Left ventricle myocardium inferior (tissue), 1 donor: ENCODE data around the gene TRERF1. TPM values are rescaled to one million over a fixed set of nuclear protein-coding genes. Genes with fewer than 3 reads are reported as not detected.

Source experiments
- DNase-seq: peaks from one replicate; pipeline ENCODE4 v3.0.0-alpha.2; 2020
- H3K27ac ChIP-seq: fragments of 200-600 bp; replicated peaks from 2 replicates; pipeline ENCODE4 v1.8.0; 2021
- H3K27me3 ChIP-seq: fragments of 200-600 bp; 2 replicates; pipeline ENCODE4 v1.8.0; 2021; ENCODE audit warnings: low read depth
- H3K36me3 ChIP-seq: fragments of 200-600 bp; 2 replicates; pipeline ENCODE4 v1.8.0; 2021
- H3K4me1 ChIP-seq: fragments of 200-600 bp; 2 replicates; pipeline ENCODE4 v1.8.0; 2021
- H3K4me3 ChIP-seq: fragments of 200-600 bp; 2 replicates; pipeline ENCODE4 v1.8.0; 2021; ENCODE audit warnings: mild to moderate bottlenecking, moderate library complexity
- H3K9me3 ChIP-seq: fragments of 200-600 bp; replicated peaks from 2 replicates; pipeline ENCODE4 v1.8.0; 2021
- intact Hi-C: fragments of 100-400 bp; cut with micrococcal nuclease; formaldehyde crosslinking; loops from one replicate; pipeline ENCODE4 v1.11.0; 2022
- total RNA-seq: library from RNA; stranded (reverse); fragmentation: NEBNext Ultra II Directional; extraction: Animal tissue kit (Norgen Biotek cat#: 25700); gene quantifications from one replicate; pipeline ENCODE4 v1.2.1, GENCODE V29; 2021
- TF ChIP-seq, protein P1 (sequence below): fragments of 200-600 bp; IDR thresholded peaks from 2 replicates; pipeline ENCODE4 v1.8.0; 2021; ENCODE audit warnings: antibody characterized with exemption, mild to moderate bottlenecking, borderline replicate concordance
- donor health status: DM: no; HTN: yes; CAD: no; lungs with severe emphysema.

The TRERF1 gene
- total RNA-seq, 1 donor from 2014 or later: 1.4 TPM

DNA sequence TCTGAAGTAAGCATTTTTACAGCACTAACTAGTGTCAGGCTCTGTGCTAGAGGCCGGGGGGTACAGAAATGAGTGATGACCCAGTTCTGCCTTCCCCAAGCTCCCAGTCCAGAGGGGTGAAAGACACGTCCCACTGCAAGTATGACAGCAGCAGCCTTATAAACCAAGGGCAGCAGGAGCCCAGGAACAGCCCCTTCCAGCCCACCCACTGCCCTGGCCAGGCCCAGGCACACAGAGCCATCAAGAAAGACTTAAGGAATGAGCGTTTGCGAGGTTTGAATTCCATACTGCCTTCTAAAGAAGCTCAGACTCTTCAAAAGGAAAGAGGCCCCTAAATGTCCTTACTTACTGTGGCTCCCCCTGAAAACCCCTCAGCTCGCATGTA lies 10.0 kb downstream of the TRERF1 start:
- no peak overlapping the region for H3K4me3 ChIP-seq
- intact Hi-C loops: no loop called here
- no peaks in the 10 kb centered on the region for H3K9me3 ChIP-seq
- no peak for DNase-seq
- H3K4me1 ChIP-seq: peaks cover 34% of the 10 kb centered on the region
- no peaks in the 10 kb centered on the region for H3K36me3 ChIP-seq
- TF ChIP-seq, protein P1, sequence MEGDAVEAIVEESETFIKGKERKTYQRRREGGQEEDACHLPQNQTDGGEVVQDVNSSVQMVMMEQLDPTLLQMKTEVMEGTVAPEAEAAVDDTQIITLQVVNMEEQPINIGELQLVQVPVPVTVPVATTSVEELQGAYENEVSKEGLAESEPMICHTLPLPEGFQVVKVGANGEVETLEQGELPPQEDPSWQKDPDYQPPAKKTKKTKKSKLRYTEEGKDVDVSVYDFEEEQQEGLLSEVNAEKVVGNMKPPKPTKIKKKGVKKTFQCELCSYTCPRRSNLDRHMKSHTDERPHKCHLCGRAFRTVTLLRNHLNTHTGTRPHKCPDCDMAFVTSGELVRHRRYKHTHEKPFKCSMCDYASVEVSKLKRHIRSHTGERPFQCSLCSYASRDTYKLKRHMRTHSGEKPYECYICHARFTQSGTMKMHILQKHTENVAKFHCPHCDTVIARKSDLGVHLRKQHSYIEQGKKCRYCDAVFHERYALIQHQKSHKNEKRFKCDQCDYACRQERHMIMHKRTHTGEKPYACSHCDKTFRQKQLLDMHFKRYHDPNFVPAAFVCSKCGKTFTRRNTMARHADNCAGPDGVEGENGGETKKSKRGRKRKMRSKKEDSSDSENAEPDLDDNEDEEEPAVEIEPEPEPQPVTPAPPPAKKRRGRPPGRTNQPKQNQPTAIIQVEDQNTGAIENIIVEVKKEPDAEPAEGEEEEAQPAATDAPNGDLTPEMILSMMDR: no peak
- no peaks in the 10 kb centered on the region for H3K27me3 ChIP-seq
- H3K27ac ChIP-seq: peak overlapping the region; percentile 72

DNA sequence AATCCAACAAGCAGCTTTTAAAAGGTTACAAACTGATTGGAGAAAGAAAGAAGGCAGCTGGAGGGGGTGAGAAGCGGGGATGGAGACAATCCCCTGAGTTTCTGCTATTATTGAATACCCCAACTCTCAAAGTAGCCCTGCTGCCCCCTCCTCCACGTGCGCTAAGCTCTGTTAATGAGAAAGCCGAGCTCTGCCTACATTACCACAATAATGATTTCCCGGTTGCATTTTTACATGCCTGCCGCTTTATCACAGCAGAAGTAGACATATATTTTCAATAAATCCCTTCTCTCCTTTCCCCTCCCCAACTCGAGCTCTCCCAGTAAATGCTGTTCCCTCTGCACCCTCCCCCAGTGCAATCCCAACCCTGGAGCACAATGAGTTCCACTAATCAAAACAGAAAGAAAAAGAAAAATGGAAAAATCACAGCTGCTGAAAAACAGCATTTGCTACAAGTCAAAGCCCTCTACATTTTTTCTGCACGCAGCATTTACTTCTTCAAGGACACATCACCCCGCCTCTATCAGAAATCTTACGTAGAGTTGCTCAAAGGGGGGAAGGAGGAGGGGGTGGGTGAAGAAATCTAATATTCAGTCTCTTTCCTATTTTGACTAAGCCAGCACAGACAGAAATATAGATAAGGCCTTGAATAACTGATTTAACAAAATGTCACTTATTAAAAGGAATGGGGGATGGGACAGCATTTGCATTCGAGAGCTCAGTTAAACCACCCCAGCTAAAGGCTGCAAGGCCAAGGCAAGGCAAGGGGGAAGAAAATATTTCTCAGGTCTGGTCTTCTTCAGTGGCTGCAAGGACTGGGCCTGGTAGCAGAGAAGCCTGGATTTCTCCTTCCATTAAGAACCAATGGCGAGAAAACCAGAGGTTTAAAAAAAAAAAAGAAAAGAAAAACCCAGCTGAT lies 10.7 kb downstream of the TRERF1 start:
- no peak for DNase-seq
- H3K4me1 ChIP-seq: peaks cover 34% of the 10 kb centered on the region
- intact Hi-C loops: no loop called here
- peak overlapping the region; percentile 72 for H3K27ac ChIP-seq
- H3K9me3 ChIP-seq: no peaks in the 10 kb centered on the region
- peak overlapping the region; percentile 40 for H3K4me3 ChIP-seq
- no peaks in the 10 kb centered on the region for H3K27me3 ChIP-seq
- TF ChIP-seq, protein P1: no peak
- no peaks in the 10 kb centered on the region for H3K36me3 ChIP-seq

DNA sequence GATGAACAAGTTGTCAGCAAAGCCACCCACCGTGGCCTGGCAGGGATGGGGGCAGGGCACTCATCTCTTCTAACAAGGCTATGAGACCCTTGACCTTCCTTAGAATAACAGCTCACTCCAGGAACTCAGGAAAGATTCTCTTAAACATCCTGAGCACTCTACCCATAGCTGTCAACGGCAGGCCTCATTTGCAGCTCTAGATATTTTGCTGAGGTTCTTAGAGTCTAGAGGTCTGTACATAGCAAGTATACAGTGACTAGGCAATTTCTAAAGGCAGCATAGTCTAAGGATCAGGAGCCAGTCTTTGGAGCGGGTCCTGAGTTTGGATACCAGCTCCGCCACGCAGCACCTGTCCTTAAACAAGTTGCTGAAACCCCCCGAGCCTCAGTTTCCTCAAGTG lies 11.7 kb downstream of the TRERF1 start:
- peaks cover 34% of the 10 kb centered on the region for H3K4me1 ChIP-seq
- peak overlapping the region; percentile 72 for H3K27ac ChIP-seq

DNA sequence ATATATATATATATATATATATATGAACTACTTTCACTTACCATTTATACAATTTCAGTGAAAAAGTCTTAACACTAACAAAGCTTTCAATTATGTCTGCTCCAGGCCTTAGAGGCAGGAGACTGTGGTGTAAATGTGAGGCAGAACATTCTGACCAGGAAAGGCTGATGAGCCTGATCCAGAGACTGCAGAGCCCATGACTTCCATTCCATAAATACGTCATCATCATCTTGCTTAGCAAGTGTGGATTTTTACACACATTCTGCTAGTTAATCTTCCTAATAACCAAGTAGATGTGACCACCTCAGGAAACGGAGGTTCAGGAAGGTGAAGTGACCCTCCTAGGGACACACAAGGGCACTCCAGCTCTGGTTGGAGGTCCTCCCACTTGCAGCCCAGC lies 14.9 kb downstream of the TRERF1 start:
- no peaks in the 10 kb centered on the region for H3K27me3 ChIP-seq
- no peak overlapping the region for H3K27ac ChIP-seq
- no peak for DNase-seq
- TF ChIP-seq, protein P1: no peak
- H3K4me3 ChIP-seq: no peak overlapping the region
- peaks cover 10% of the 10 kb centered on the region for H3K36me3 ChIP-seq
- peaks cover 16% of the 10 kb centered on the region for H3K9me3 ChIP-seq
- intact Hi-C loops: no loop called here
- H3K4me1 ChIP-seq: peaks cover 17% of the 10 kb centered on the region

More for the DNA sequence above, 11.7 kb downstream of the TRERF1 start:
- TF ChIP-seq, protein P1: no peak
- Histone ChIP-seq H3K36me3 (no peaks in the 10 kb centered on the region), H3K27me3 (no peaks in the 10 kb centered on the region), H3K4me3 (no peak overlapping the region), H3K9me3 (no peaks in the 10 kb centered on the region)
- no peak for DNase-seq
- intact Hi-C loops: no loop called here

DNA sequence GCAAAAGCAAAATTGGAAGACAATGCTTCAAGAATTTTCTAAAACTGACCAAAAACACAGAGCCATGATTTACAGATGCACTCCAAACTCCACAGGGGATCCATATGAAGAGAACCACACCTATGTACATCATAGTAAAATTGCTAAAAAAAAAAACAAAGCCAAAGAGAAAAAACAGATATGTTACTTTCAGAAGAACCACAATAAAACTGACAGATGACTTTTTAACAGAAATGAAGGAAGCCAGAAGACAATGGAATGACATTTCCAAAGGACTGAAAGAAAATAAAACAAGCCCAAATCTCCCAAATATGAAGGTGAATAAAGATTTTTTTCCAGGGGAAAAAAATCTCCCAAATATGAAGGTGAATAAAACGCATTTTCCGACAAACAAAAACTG lies 17.5 kb downstream of the TRERF1 start:
- TF ChIP-seq, protein P1: no peak
- no peak for DNase-seq
- intact Hi-C loops: no loop called here
- H3K27me3 ChIP-seq: no peaks in the 10 kb centered on the region
- no peak overlapping the region for H3K4me3 ChIP-seq
- no peak overlapping the region for H3K27ac ChIP-seq
- peaks cover 16% of the 10 kb centered on the region for H3K9me3 ChIP-seq
- peaks cover 10% of the 10 kb centered on the region for H3K36me3 ChIP-seq
- peaks cover 4% of the 10 kb centered on the region for H3K4me1 ChIP-seq
